AG09309 (cell line): ENCODE data around the gene AP2A2.

Experiments used
- DNase-seq: peaks from one replicate; pipeline ENCODE4 v3.0.0-alpha.2; 2010; ENCODE audit warnings: low read depth
- H3K4me3 ChIP-seq: 2 replicates; pipeline ENCODE4 v1.5.1; 2011; ENCODE audit warnings: mild to moderate bottlenecking, low read depth, low read length, moderate library complexity; ENCODE audit not compliant: control insufficient read depth
- TF ChIP-seq, protein P1 (sequence below): IDR thresholded peaks from 2 replicates; pipeline ENCODE4 v1.5.1; 2011; ENCODE audit warnings: mild to moderate bottlenecking, low read depth, low read length, inconsistent platforms; ENCODE audit not compliant: insufficient read depth, control insufficient read depth; ENCODE audit errors: missing control alignments

AP2A2 gene

DNA sequence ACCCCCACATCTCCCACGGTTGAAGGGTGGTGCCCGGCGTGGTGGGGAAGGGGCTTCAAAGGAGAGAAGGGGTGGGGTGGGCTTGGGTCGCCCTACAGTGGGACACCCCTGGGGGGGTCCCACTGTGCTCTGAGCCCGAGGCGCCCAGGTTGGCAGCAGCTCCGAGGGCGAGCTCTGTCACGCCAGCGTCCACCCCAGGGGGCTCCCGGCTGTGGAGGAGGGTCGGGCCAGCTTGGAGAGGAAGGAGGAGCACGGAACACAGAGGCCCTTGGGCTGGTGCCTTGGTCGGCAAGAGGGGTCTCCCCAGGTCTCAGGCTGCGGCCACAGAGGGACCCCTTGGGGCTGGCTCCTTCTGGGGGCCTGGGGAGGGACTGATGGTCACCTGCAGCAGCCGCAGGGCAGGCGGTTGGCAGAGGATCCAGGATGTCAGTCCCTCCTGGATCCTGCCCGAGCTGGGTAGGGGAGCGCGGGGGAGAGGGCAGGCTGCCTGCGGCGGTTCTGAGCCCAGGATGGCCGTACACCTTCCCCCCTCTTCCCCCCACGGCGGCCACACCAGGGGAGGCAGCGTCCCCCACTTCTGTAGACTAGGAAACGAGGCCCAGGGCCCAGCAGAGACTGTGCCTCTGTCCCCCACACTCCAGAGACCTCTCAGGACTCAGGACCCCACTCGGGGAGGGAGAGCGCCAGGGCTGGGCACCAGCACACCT is 110.1 kb downstream of the AP2A2 start:
- TF ChIP-seq, protein P1, sequence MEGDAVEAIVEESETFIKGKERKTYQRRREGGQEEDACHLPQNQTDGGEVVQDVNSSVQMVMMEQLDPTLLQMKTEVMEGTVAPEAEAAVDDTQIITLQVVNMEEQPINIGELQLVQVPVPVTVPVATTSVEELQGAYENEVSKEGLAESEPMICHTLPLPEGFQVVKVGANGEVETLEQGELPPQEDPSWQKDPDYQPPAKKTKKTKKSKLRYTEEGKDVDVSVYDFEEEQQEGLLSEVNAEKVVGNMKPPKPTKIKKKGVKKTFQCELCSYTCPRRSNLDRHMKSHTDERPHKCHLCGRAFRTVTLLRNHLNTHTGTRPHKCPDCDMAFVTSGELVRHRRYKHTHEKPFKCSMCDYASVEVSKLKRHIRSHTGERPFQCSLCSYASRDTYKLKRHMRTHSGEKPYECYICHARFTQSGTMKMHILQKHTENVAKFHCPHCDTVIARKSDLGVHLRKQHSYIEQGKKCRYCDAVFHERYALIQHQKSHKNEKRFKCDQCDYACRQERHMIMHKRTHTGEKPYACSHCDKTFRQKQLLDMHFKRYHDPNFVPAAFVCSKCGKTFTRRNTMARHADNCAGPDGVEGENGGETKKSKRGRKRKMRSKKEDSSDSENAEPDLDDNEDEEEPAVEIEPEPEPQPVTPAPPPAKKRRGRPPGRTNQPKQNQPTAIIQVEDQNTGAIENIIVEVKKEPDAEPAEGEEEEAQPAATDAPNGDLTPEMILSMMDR: no peak
- DNase-seq: no peak
- H3K4me3 ChIP-seq: no peak overlapping the region

DNA sequence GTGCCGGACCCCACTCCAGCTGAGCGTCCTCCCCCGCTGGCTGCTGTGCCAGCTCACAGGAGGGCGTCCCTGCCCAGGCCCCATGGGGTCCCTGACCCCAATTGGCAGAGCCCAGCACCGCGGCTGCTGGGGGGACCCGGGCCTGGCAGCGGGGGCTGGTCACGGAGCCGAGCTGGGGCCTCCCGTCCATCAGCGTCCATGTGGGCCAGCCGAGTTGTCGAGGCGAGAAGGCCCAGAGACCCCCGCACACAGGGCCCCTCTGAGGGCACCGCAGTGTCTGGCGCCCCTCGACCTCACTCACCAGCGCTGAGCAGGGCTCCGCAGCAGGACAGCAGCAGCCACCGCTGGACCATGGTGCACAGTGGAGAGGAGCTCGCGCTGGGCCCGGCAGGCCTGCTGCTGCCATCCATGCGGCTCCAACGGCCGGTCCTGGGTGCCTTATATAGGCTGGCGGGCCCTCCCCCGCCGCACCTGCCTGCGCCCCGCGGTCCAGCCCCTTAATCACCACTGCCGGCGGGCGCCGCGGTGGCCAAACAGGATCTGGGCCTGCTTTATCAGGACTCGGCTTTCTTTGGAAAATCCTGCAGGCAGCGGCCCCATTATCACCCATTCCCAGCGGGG is 110.7 kb downstream of the AP2A2 start, which contains the start of gene MUC6:
TSS of gene MUC6 (minus strand) at position 416 of the 621 bp plus-strand sequence. CDS start at position 353, 63 bp downstream.
- no peak for DNase-seq
- TF ChIP-seq, protein P1: no peak
- no peak within 1 kb of the TSS for H3K4me3 ChIP-seq

DNA sequence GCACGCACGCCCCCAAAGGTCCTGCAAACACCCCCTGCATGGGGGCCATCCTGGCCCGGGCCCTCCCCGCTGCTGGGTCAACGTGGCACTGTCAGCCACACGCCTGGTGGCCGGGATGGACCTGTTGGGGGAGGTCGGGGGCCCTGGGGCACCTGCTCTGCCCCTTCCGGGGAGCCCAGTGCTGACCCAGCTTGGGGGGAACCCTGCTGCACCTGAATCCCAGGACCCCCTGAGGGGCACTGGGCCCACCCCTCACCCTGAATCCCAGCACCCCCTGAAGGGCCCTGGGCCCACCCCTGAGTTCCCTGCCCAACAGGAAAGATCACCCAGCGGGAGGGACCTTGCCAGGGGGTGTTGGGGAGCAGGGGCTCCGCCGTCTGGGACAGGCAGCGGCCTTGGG is 111.3 kb downstream of the AP2A2 start:
- H3K4me3 ChIP-seq: no peak overlapping the region
- DNase-seq: no peak
- TF ChIP-seq, protein P1: no peak

DNA sequence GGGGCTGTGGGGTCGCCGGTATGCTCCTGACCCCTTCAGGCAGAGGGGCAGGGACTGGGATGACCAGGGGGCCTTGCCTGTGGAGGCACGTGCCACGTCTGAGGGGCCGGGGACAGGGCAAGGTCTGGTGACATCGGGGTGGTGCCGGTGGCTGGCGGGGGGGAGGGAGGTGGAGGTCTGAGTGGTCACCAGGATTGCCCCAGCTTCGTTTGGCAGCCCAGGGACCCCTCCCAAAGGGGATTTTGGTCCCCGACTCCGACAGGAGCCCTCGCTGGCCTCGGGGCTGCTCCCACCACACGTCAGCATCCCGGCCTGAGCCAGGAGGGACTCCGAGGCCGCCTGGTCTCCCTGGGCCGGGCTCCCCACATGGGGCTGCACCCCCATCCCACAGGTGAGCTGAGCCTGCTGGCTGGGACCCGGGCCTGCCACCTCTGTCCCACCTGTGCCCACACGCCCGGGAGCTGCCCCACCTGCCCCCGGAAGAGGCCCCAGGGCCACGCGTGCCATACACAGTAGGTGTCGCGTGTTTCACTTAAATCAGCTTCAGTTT is 111.9 kb downstream of the AP2A2 start:
- H3K4me3 ChIP-seq: no peak overlapping the region
- TF ChIP-seq, protein P1: no peak
- DNase-seq: no peak

DNA sequence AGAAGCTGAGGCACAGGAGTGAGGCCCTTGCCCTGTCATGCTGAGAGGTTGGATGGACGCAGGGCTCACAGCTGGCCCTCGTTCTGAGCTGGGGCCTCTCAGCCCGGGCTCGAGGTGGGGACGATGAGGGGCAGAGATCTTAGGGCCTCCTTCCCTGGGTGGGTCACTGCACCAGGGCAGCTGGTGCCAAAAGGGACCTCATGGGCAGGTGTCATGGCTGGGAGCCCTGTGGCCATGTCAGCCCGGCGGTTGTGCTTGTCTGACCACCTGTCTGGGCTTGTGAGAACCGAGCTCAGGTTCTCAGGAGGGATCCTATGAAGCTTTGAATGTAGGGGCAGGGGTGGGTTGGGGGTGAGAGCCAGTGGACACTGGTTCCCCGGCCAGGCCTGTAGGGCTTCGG is 112.7 kb downstream of the AP2A2 start:
- TF ChIP-seq, protein P1: no peak
- no peak overlapping the region for H3K4me3 ChIP-seq
- no peak for DNase-seq

DNA sequence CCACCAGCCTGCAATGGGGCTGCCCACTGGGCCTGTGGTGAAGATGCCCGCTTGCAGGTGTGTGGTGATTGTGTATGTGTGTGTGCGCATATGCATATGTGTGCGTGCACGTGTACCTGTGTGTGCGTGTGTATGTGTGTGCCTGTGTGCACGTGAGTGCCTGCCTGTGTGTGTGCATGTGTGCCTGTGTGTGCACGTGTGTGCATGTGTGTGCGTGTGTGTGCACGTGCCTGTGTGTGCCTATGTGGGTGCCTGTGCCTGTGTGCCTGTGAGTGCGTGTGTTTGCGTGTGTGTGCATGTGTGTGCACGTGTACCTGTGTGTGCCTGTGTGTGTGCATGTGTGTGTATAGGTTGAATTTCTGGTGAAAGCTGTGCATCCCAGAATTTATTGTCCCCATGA is 113.3 kb downstream of the AP2A2 start:
- no peak for DNase-seq
- TF ChIP-seq, protein P1: no peak

More for the DNA sequence above, 113.3 kb downstream of the AP2A2 start:
- no peak overlapping the region for H3K4me3 ChIP-seq
